Transverse colon (tissue), 4 donors: Measurements from ENCODE around the gene ATL3. TPM values are rescaled to one million over a fixed set of nuclear protein-coding genes. Genes with fewer than 3 reads are reported as not detected.

Source experiments
- DNase-seq: peaks from one replicate; pipeline ENCODE4 v3.0.0-alpha.2; 2019
- H3K27ac ChIP-seq, 4 donors: fragments of 200-600 bp; sonication (generic); 2 replicates each; pipeline ENCODE4 v1.5.1; 2016 to 2018; ENCODE audit warnings: inconsistent platforms in 4 of 4
- H3K27me3 ChIP-seq: fragments of 200-600 bp; sonication (generic); 2 replicates; pipeline ENCODE4 v1.5.1; 2017; ENCODE audit warnings: inconsistent platforms
- H3K36me3 ChIP-seq, 4 donors: fragments of 200-600 bp; sonication (generic); 2 replicates each; pipeline ENCODE4 v1.5.1; 2017 to 2019; ENCODE audit warnings: inconsistent platforms in 4 of 4
- H3K4me1 ChIP-seq, 4 donors: fragments of 200-600 bp; sonication (generic); 2 replicates each; pipeline ENCODE4 v1.5.1; 2017 to 2020; ENCODE audit warnings: inconsistent platforms in 4 of 4
- H3K4me3 ChIP-seq, 4 donors: fragments of 200-600 bp; sonication (generic); 1 replicate in 1 of 4; 2 replicates in 3 of 4; pipeline versions ENCODE4 v1.5.1 to v1.6.1; 2017 to 2019; ENCODE audit warnings: inconsistent platforms in 4 of 4
- H3K9me3 ChIP-seq, 2 donors: fragments of 200-600 bp; sonication (generic); 2 replicates each; pipeline ENCODE4 v1.5.1; 2017 to 2019; ENCODE audit warnings: inconsistent platforms in 2 of 2
- EP300 ChIP-seq: sonication (generic); formaldehyde crosslinking; IDR thresholded peaks from one replicate; pipeline ENCODE4 v1.6.1; 2017; ENCODE audit warnings: antibody characterized with exemption, low read depth
- POLR2A ChIP-seq: fragments of 450-650 bp; IDR thresholded peaks from one replicate; pipeline ENCODE4 v1.6.1; 2016; ENCODE audit warnings: antibody characterized with exemption, mild to moderate bottlenecking, moderate library complexity
- POLR2AphosphoS5 ChIP-seq, 3 donors: sonication (generic); formaldehyde crosslinking; IDR thresholded peaks; one replicate each; pipeline ENCODE4 v1.6.1; 2016; ENCODE audit warnings: antibody characterized with exemption in 3 of 3
- WGBS, 2 donors: methylation state at CpG; one replicate each; pipeline ENCODE4 v1.1.5; 2018; ENCODE audit warnings: low coverage in 1 of 2; 5-methylcytosine and 5-hydroxymethylcytosine counted together
- in situ Hi-C, 4 donors: fragments of 200-750 bp; cut with MboI; loops; one replicate each; pipeline versions ENCODE4 v1.15.0 to v1.15.1; 2017; ENCODE audit warnings: low sequenced_read_pairs in 3 of 4, low pct_ligation_motif_present in 1 of 4, low pct_unique_long_range_greater_than_20kb in 1 of 4
- intact Hi-C: fragments of 100-400 bp; cut with DNase I; formaldehyde crosslinking; loops from one replicate; pipeline ENCODE4 v1.15.1; 2023; ENCODE audit warnings: low total_unique reads
- total RNA-seq, 4 donors: library from RNA; depleted of rRNA; stranded (reverse); fragments of >200 nt; gene quantifications; one replicate each; pipeline ENCODE4 v1.1.0, GENCODE V29; 2016
- TF ChIP-seq, protein P1 (sequence below), 5 experiments: fragments of 200-600 bp in 3 of 5; fragments of 450-650 bp in 2 of 5; sonication (generic) in 3 of 5; IDR thresholded peaks; 1 replicate in 2 of 5; 2 replicates in 3 of 5; pipeline ENCODE4 v1.5.1; 2016 to 2017; ENCODE audit warnings: antibody characterized with exemption in 5 of 5, inconsistent platforms in 3 of 5, mild to moderate bottlenecking in 2 of 5, moderate library complexity in 1 of 5

ATL3 gene
- total RNA-seq, 4 donors from 2014 or later: 18.7 to 60.8 (median 40.0) TPM

DNA sequence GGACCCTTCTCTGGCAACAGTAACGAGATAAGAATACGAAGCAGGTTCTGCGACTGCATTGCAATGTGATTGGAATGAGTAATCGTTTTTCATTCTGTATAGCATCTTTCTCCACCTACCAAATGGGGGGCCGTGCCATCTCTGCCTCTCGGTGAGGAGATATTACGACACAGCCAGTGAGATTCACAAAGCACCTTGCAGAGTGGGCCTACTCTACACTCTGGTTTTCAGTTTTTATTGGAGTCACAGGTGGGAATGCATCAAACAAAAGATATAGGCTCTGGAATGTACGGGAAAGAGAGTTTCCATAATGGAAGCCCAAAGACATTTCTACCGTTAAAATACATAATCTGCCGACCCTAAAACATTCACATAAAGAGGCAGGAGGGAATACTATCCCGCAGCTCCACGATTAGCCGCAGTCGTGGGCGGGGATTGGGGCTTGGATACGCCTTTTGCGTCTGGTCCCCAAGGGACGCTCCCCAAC is 9.7 kb upstream of the ATL3 start:
- TF ChIP-seq POLR2AphosphoS5 (IDR thresholded peaks at IDR 0.05) (no peak), POLR2A (no peak), EP300 (no peak)
- TF ChIP-seq, protein P1, sequence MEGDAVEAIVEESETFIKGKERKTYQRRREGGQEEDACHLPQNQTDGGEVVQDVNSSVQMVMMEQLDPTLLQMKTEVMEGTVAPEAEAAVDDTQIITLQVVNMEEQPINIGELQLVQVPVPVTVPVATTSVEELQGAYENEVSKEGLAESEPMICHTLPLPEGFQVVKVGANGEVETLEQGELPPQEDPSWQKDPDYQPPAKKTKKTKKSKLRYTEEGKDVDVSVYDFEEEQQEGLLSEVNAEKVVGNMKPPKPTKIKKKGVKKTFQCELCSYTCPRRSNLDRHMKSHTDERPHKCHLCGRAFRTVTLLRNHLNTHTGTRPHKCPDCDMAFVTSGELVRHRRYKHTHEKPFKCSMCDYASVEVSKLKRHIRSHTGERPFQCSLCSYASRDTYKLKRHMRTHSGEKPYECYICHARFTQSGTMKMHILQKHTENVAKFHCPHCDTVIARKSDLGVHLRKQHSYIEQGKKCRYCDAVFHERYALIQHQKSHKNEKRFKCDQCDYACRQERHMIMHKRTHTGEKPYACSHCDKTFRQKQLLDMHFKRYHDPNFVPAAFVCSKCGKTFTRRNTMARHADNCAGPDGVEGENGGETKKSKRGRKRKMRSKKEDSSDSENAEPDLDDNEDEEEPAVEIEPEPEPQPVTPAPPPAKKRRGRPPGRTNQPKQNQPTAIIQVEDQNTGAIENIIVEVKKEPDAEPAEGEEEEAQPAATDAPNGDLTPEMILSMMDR (IDR thresholded peaks at IDR 0.05): no peak
- Histone ChIP-seq H3K27me3 (no peaks in the 10 kb centered on the region), H3K27ac (peak overlapping the region; percentile 96 to 99 (median 98)), H3K9me3 (no peaks in the 10 kb centered on the region), H3K4me3 (peak overlapping the region in 3 of 4 donors; percentile 79 to 95 (median 90)), H3K4me1 (peaks cover 7 to 26% (median 12%) of the 10 kb centered on the region in 4 donors), H3K36me3 (no peaks in the 10 kb centered on the region)
- 17 to 34% methylated on average over 7 to 16 of the region's 18 CpGs for WGBS, 2 donors
- DNase-seq: no peak
- in situ Hi-C loops: no loop called here
- intact Hi-C loops: loop anchor here (10.0 kb wide), 1 partner anchor 84 kb away; the partner anchor contains the start of gene ZFTA

GRCh38 chr11:63673579-63673978 is 2.4 kb upstream of the ATL3 start:
- Histone ChIP-seq H3K4me1 (peaks cover 5 to 24% (median 14%) of the 10 kb centered on the region in 4 donors), H3K27ac (no peak overlapping the region), H3K27me3 (no peaks in the 10 kb centered on the region), H3K36me3 (no peaks in the 10 kb centered on the region), H3K9me3 (no peaks in the 10 kb centered on the region), H3K4me3 (no peak overlapping the region)
- TF ChIP-seq POLR2A: no peak
- no peak for TF ChIP-seq POLR2AphosphoS5 (IDR thresholded peaks at IDR 0.05)
- TF ChIP-seq, protein P1 (IDR thresholded peaks at IDR 0.05): no peak
- TF ChIP-seq EP300: no peak
- WGBS, 2 donors: 59 to 66% methylated on average over 3 to 4 of the region's 4 CpGs
- no peak for DNase-seq
- in situ Hi-C loops: no loop called here
- intact Hi-C loops: no loop called here

GRCh38 chr11:63672936-63673539 is 1.9 kb upstream of the ATL3 start:
- Histone ChIP-seq H3K4me3 (no peak overlapping the region), H3K27ac (no peak overlapping the region), H3K9me3 (no peaks in the 10 kb centered on the region), H3K4me1 (peaks cover 9 to 30% (median 19%) of the 10 kb centered on the region in 4 donors), H3K27me3 (no peaks in the 10 kb centered on the region), H3K36me3 (no peaks in the 10 kb centered on the region)
- intact Hi-C loops: no loop called here
- in situ Hi-C loops: no loop called here
- TF ChIP-seq, protein P1 (IDR thresholded peaks at IDR 0.05): no peak
- TF ChIP-seq EP300 (no peak), POLR2AphosphoS5 (IDR thresholded peaks at IDR 0.05) (no peak), POLR2A (no peak)
- DNase-seq: no peak
- 81% methylated on average over 1 of the region's 1 CpG; no CpG with 5 or more reads in 1 of the 2 donors for WGBS, 2 donors

DNA sequence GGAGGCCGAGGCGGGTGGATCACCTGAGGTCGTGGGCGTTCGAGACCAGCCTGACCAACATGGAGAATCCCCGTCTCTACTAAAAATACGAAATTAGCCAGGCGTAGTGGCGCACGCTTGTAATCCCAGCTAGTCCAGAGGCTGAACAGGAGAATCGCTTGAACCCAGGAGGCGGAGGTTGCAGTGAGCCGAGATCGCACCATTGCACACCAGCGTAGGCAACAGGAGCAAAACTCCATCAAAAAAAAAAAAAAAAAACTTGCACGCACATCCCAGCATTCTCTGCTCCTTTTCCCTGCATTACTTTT is 934 bp upstream of the ATL3 start:
- H3K4me3 ChIP-seq: no peak overlapping the region
- no peaks in the 10 kb centered on the region for H3K9me3 ChIP-seq
- in situ Hi-C loops (no loop called here), intact Hi-C loops (no loop called here)
- H3K4me1 ChIP-seq: peaks cover 13 to 39% (median 27%) of the 10 kb centered on the region in 4 donors
- TF ChIP-seq POLR2AphosphoS5 (IDR thresholded peaks at IDR 0.05): no peak
- TF ChIP-seq, protein P1 (IDR thresholded peaks at IDR 0.05): no peak
- no peak for TF ChIP-seq POLR2A
- no peak for TF ChIP-seq EP300
- H3K27ac ChIP-seq: peak overlapping the region; percentile 95 to 100 (median 99)
- DNase-seq: no peak
- 94% methylated on average over 16 of the region's 16 CpGs; no CpG with 5 or more reads in 1 of the 2 donors for WGBS, 2 donors
- no peaks in the 10 kb centered on the region for H3K27me3 ChIP-seq
- H3K36me3 ChIP-seq: no peaks in the 10 kb centered on the region
